ENCODE results near the gene TBC1D22A. TPM values are rescaled to one million over a fixed set of nuclear protein-coding genes. Genes with fewer than 3 reads are reported as not detected.

The TBC1D22A gene
- total RNA-seq, 1 experiment from 2014 or later, result 32.6 TPM

DNA sequence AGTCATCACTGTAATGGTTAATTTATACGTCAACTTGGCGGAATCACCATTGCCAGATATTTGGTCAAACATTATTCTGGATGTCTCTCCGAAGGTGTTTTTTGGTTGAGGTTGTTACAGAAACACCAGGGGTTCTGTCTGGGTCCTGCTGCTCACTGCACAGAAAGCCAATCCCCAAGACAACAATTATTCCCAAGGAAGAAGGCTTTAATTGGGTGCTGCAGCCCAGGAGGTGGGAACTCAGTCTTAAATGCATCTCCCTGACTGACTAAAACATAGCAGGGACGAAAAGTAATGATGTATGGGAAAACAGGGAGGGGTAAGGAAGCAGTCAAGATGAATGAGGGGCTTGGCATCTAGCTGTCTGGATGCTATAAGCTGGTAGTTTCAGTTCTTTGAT is 331.3 kb downstream of the TBC1D22A start:
- Histone ChIP-seq H3K4me3 (ENCODE audit: low read depth, low read length) (no peak overlapping the region), H3K9me3 (peaks cover 7% of the 10 kb centered on the region; the same call in 1 of the 2 replicates), H3K27me3 (replicated peaks; ENCODE audit: control insufficient read depth, insufficient read depth, low read length) (no peaks in the 10 kb centered on the region), H3K4me1 (peaks cover 6% of the 10 kb centered on the region; the same call in 1 of the 2 replicates), H3K36me3 (ENCODE audit: control insufficient read depth, insufficient read depth, low read length) (peaks cover under 1% of the 10 kb centered on the region; the same call in 1 of the 2 replicates)
- DNase-seq, result no peak
- BruUV-seq (replicated peaks), result no TSS peak
- H3K4me3 Mint-ChIP-seq (ENCODE audit: unreplicated experiment), result no peak overlapping the region
- ChIA-PET CTCF (no interaction called here), POLR2A (no interaction called here)
- H3K27ac Mint-ChIP-seq (ENCODE audit: unreplicated experiment), result no peak overlapping the region
- H3K36me3 Mint-ChIP-seq (ENCODE audit: insufficient read depth, unreplicated experiment), result peaks cover 41% of the 10 kb centered on the region
- intact Hi-C loops (cut with micrococcal nuclease; ENCODE audit: unreplicated experiment), result no loop called here
- H3K27me3 Mint-ChIP-seq (ENCODE audit: insufficient read depth, unreplicated experiment), result no peaks in the 10 kb centered on the region
- H3K4me1 Mint-ChIP-seq (ENCODE audit: low read depth, unreplicated experiment), result peaks cover 10% of the 10 kb centered on the region
- peaks cover 27% of the 10 kb centered on the region for H3K9me3 Mint-ChIP-seq (ENCODE audit: unreplicated experiment)
- TF ChIP-seq CTCF (IDR thresholded peaks at IDR 0.05; ENCODE audit: insufficient read depth in 1 of 2, low read depth in 1 of 2, low read length in 1 of 2, severe bottlenecking in 1 of 2, unreplicated experiment in 1 of 2), result no peak

- no peak overlapping the region for H3K27ac Mint-ChIP-seq (ENCODE audit: unreplicated experiment)
- peaks cover 27% of the 10 kb centered on the region for H3K9me3 Mint-ChIP-seq (ENCODE audit: unreplicated experiment)
- no peak for TF ChIP-seq CTCF (IDR thresholded peaks at IDR 0.05; ENCODE audit: insufficient read depth in 1 of 2, low read depth in 1 of 2, low read length in 1 of 2, severe bottlenecking in 1 of 2, unreplicated experiment in 1 of 2)
- BruUV-seq (replicated peaks), result no TSS peak
- no peak for DNase-seq
- H3K36me3 Mint-ChIP-seq (ENCODE audit: insufficient read depth, unreplicated experiment), result peaks cover 46% of the 10 kb centered on the region
- H3K4me1 Mint-ChIP-seq (ENCODE audit: low read depth, unreplicated experiment), result peaks cover 2% of the 10 kb centered on the region
- no peak overlapping the region for H3K4me3 Mint-ChIP-seq (ENCODE audit: unreplicated experiment)
- POLR2A ChIA-PET, result no interaction called here
- H3K36me3 ChIP-seq (ENCODE audit: control insufficient read depth, insufficient read depth, low read length), result peaks cover 2% of the 10 kb centered on the region; the same call in 1 of the 2 replicates
- no peaks in the 10 kb centered on the region for H3K27me3 ChIP-seq (replicated peaks; ENCODE audit: control insufficient read depth, insufficient read depth, low read length)
- CTCF ChIA-PET, result no interaction called here
- intact Hi-C loops (cut with micrococcal nuclease; ENCODE audit: unreplicated experiment), result no loop called here
- H3K9me3 ChIP-seq, result peaks cover 7% of the 10 kb centered on the region; the same call in 1 of the 2 replicates
- peaks cover 4% of the 10 kb centered on the region; the same call in 1 of the 2 replicates for H3K4me1 ChIP-seq
- H3K27me3 Mint-ChIP-seq (ENCODE audit: insufficient read depth, unreplicated experiment), result no peaks in the 10 kb centered on the region
- no peak overlapping the region for H3K4me3 ChIP-seq (ENCODE audit: low read depth, low read length)
Observed at GRCh38 chr22:47094861-47095330, 332.4 kb downstream of the TBC1D22A start.

GRCh38 chr22:47095395-47096122 is 333.1 kb downstream of the TBC1D22A start:
- Histone ChIP-seq H3K27me3 (replicated peaks; ENCODE audit: control insufficient read depth, insufficient read depth, low read length) (no peaks in the 10 kb centered on the region), H3K4me3 (ENCODE audit: low read depth, low read length) (no peak overlapping the region), H3K4me1 (peaks cover 11% of the 10 kb centered on the region), H3K36me3 (ENCODE audit: control insufficient read depth, insufficient read depth, low read length) (peaks cover 2% of the 10 kb centered on the region; the same call in 1 of the 2 replicates), H3K9me3 (peaks cover 7% of the 10 kb centered on the region; the same call in 1 of the 2 replicates)
- no peaks in the 10 kb centered on the region for H3K27me3 Mint-ChIP-seq (ENCODE audit: insufficient read depth, unreplicated experiment)
- POLR2A ChIA-PET, result no interaction called here
- intact Hi-C loops (cut with micrococcal nuclease; ENCODE audit: unreplicated experiment), result no loop called here
- no peak overlapping the region for H3K27ac Mint-ChIP-seq (ENCODE audit: unreplicated experiment)
- no peak for DNase-seq
- H3K36me3 Mint-ChIP-seq (ENCODE audit: insufficient read depth, unreplicated experiment), result peaks cover 52% of the 10 kb centered on the region
- H3K9me3 Mint-ChIP-seq (ENCODE audit: unreplicated experiment), result peaks cover 27% of the 10 kb centered on the region
- TF ChIP-seq CTCF (IDR thresholded peaks at IDR 0.05; ENCODE audit: insufficient read depth in 1 of 2, low read depth in 1 of 2, low read length in 1 of 2, severe bottlenecking in 1 of 2, unreplicated experiment in 1 of 2), result no peak
- H3K4me1 Mint-ChIP-seq (ENCODE audit: low read depth, unreplicated experiment), result peaks cover 9% of the 10 kb centered on the region
- CTCF ChIA-PET, result no interaction called here
- BruUV-seq (replicated peaks), result no TSS peak
- no peak overlapping the region for H3K4me3 Mint-ChIP-seq (ENCODE audit: unreplicated experiment)
